Ishikawa (cell line): ENCODE measurements around the gene NRXN3.

Experiments
- CEBPB ChIP-seq: IDR thresholded peaks from 2 replicates; pipeline ENCODE4 v1.6.1; 2012
- CREB1 ChIP-seq: IDR thresholded peaks from 2 replicates; pipeline ENCODE4 v1.6.1; 2012; ENCODE audit warnings: low read depth
- EGR1 ChIP-seq: IDR thresholded peaks from 2 replicates; pipeline ENCODE4 v1.6.1; 2012
- EP300 ChIP-seq: IDR thresholded peaks from 2 replicates; pipeline ENCODE4 v1.6.1; 2012; ENCODE audit warnings: borderline replicate concordance
- FOXM1 ChIP-seq: IDR thresholded peaks from 2 replicates; pipeline ENCODE4 v1.6.1; 2012; ENCODE audit warnings: low read depth, borderline replicate concordance
- MAX ChIP-seq: IDR thresholded peaks from 2 replicates; pipeline ENCODE4 v1.6.1; 2012
- NFIC ChIP-seq: IDR thresholded peaks from 2 replicates; pipeline ENCODE4 v1.6.1; 2012
- RAD21 ChIP-seq: IDR thresholded peaks from 2 replicates; pipeline ENCODE4 v1.6.1; 2012; ENCODE audit warnings: low read depth
- REST ChIP-seq: IDR thresholded peaks from 2 replicates; pipeline ENCODE4 v1.6.1; 2012; ENCODE audit warnings: low read depth, mild to moderate bottlenecking
- TAF1 ChIP-seq: IDR thresholded peaks from 2 replicates; pipeline ENCODE4 v1.6.1; 2012; ENCODE audit warnings: low read depth, mild to moderate bottlenecking
- TCF12 ChIP-seq: IDR thresholded peaks from 2 replicates; pipeline ENCODE4 v1.6.1; 2012; ENCODE audit warnings: low read depth
- TEAD4 ChIP-seq: IDR thresholded peaks from 2 replicates; pipeline ENCODE4 v1.6.1; 2012
- USF1 ChIP-seq: IDR thresholded peaks from 2 replicates; pipeline ENCODE4 v1.6.1; 2012
- YY1 ChIP-seq: IDR thresholded peaks from 2 replicates; pipeline ENCODE4 v1.6.1; 2012; ENCODE audit warnings: low read depth
- ZBTB7A ChIP-seq: IDR thresholded peaks from 2 replicates; pipeline ENCODE4 v1.6.1; 2012; ENCODE audit warnings: low read depth

Gene NRXN3

GRCh38 chr14:78186277-78186676, 16.1 kb downstream of the NRXN3 start:
- TF ChIP-seq FOXM1 = no peak
- TF ChIP-seq YY1 = no peak
- no peak for TF ChIP-seq EGR1
- TF ChIP-seq TCF12 = no peak
- TF ChIP-seq EP300 = no peak
- TF ChIP-seq REST = no peak
- no peak for TF ChIP-seq RAD21
- no peak for TF ChIP-seq MAX
- no peak for TF ChIP-seq CEBPB
- TF ChIP-seq TAF1 = no peak
- TF ChIP-seq ZBTB7A = no peak
- no peak for TF ChIP-seq TEAD4
- TF ChIP-seq USF1 = no peak
- no peak for TF ChIP-seq NFIC
- no peak for TF ChIP-seq CREB1

GRCh38 chr14:78188882-78189281, 18.7 kb downstream of the NRXN3 start:
- TF ChIP-seq RAD21 = no peak
- TF ChIP-seq NFIC = no peak
- TF ChIP-seq EGR1 = no peak
- TF ChIP-seq FOXM1 = no peak
- TF ChIP-seq CREB1 = no peak
- TF ChIP-seq TAF1 = no peak
- TF ChIP-seq EP300 = no peak
- TF ChIP-seq CEBPB = no peak
- no peak for TF ChIP-seq ZBTB7A
- no peak for TF ChIP-seq USF1
- TF ChIP-seq TCF12 = no peak
- TF ChIP-seq REST = no peak
- no peak for TF ChIP-seq TEAD4
- no peak for TF ChIP-seq MAX
- TF ChIP-seq YY1 = no peak

GRCh38 chr14:78195431-78195830, 25.3 kb downstream of the NRXN3 start:
- TF ChIP-seq TCF12 (no peak), CREB1 (no peak), RAD21 (no peak), EP300 (no peak), CEBPB (no peak), MAX (no peak), USF1 (no peak)

- TF ChIP-seq ZBTB7A = no peak
- no peak for TF ChIP-seq TEAD4
- TF ChIP-seq TCF12 = no peak
- TF ChIP-seq CREB1 = no peak
- TF ChIP-seq CEBPB = no peak
- TF ChIP-seq FOXM1 = no peak
- TF ChIP-seq YY1 = no peak
- no peak for TF ChIP-seq USF1
- no peak for TF ChIP-seq TAF1
Measured at GRCh38 chr14:78196323-78196722, 26.1 kb downstream of the NRXN3 start.

GRCh38 chr14:78197051-78197450, 26.9 kb downstream of the NRXN3 start:
- no peak for TF ChIP-seq CEBPB

- TF ChIP-seq EGR1 (no peak), YY1 (no peak)
Measured at GRCh38 chr14:78202163-78202562, 32.0 kb downstream of the NRXN3 start.
